Nephron (organoid): ENCODE data around the gene OLIG2.

Source experiments
- H3K27ac Mint-ChIP-seq, 3 experiments: 2 replicates each; pipeline ENCODE4 v1.8.0; 2020; ENCODE audit warnings: mixed read lengths in 3 of 3, mild to moderate bottlenecking in 2 of 3, moderate library complexity in 1 of 3
- H3K27me3 Mint-ChIP-seq: 2 replicates; pipeline ENCODE4 v1.8.0; 2021; ENCODE audit warnings: low read depth, mild to moderate bottlenecking, moderate library complexity, mixed read lengths
- H3K36me3 Mint-ChIP-seq: 2 replicates; pipeline ENCODE4 v1.8.0; 2020; ENCODE audit warnings: low read depth, mixed read lengths
- H3K4me1 Mint-ChIP-seq: 2 replicates; pipeline ENCODE4 v1.8.0; 2020; ENCODE audit warnings: mixed read lengths
- H3K4me3 Mint-ChIP-seq, 3 experiments: 2 replicates each; pipeline ENCODE4 v1.8.0; 2020; ENCODE audit warnings: mild to moderate bottlenecking in 3 of 3, mixed read lengths in 3 of 3, moderate library complexity in 2 of 3
- H3K9me3 Mint-ChIP-seq: 2 replicates; pipeline ENCODE4 v1.8.0; 2020; ENCODE audit warnings: mixed read lengths
- TF ChIP-seq, protein P1 (sequence below), 3 experiments: fragments of 200-600 bp; sonication (generic); IDR thresholded peaks; one replicate each; pipeline ENCODE4 v1.5.0; 2021; ENCODE audit warnings: antibody characterized with exemption in 3 of 3; ENCODE audit not compliant: unreplicated experiment in 3 of 3

Gene OLIG2

DNA sequence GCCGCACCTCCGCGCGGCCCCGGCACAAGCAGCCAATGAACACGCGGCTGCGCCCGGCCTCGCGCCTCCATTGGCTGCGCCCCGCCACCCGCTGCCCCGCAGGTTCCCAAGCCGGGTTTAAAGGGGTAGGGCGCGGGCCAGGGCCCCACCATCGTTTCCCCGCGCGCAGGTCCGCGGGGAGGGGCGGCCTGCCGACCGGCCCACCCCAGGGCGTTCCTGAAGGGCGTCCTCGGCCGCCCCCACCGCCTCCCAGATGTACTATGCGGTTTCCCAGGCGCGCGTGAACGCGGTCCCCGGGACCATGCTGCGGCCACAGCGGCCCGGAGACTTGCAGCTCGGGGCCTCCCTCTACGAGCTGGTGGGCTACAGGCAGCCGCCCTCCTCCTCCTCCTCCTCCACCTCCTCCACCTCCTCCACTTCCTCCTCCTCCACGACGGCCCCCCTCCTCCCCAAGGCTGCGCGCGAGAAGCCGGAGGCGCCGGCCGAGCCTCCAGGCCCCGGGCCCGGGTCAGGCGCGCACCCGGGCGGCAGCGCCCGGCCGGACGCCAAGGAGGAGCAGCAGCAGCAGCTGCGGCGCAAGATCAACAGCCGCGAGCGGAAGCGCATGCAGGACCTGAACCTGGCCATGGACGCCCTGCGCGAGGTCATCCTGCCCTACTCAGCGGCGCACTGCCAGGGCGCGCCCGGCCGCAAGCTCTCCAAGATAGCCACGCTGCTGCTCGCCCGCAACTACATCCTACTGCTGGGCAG, 44.4 kb downstream of the OLIG2 start, which contains the start of gene OLIG1:
Gene OLIG1, plus strand, starts transcription at position 148 of the 750 bp plus-strand sequence. Its CDS starts 106 bp downstream, at position 254.
- peaks cover 97% of the 10 kb centered on the region for H3K27me3 Mint-ChIP-seq
- H3K4me1 Mint-ChIP-seq, result peaks cover 18% of the 10 kb centered on the region
- peaks cover 18% of the 10 kb centered on the region for H3K9me3 Mint-ChIP-seq
- peaks cover 4% of the 10 kb centered on the region for H3K36me3 Mint-ChIP-seq
- TF ChIP-seq, protein P1, sequence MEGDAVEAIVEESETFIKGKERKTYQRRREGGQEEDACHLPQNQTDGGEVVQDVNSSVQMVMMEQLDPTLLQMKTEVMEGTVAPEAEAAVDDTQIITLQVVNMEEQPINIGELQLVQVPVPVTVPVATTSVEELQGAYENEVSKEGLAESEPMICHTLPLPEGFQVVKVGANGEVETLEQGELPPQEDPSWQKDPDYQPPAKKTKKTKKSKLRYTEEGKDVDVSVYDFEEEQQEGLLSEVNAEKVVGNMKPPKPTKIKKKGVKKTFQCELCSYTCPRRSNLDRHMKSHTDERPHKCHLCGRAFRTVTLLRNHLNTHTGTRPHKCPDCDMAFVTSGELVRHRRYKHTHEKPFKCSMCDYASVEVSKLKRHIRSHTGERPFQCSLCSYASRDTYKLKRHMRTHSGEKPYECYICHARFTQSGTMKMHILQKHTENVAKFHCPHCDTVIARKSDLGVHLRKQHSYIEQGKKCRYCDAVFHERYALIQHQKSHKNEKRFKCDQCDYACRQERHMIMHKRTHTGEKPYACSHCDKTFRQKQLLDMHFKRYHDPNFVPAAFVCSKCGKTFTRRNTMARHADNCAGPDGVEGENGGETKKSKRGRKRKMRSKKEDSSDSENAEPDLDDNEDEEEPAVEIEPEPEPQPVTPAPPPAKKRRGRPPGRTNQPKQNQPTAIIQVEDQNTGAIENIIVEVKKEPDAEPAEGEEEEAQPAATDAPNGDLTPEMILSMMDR (IDR thresholded peaks at IDR 0.05; ENCODE audit: unreplicated experiment in 3 of 3), result no peak
- peak within 1 kb of the TSS; percentile 69 to 79 (median 78) for H3K4me3 Mint-ChIP-seq
- H3K27ac Mint-ChIP-seq, result no peak within 1 kb of the TSS

DNA sequence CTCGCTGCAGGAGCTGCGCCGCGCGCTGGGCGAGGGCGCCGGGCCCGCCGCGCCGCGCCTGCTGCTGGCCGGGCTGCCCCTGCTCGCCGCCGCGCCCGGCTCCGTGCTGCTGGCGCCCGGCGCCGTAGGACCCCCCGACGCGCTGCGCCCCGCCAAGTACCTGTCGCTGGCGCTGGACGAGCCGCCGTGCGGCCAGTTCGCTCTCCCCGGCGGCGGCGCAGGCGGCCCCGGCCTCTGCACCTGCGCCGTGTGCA, 44.9 kb downstream of the OLIG2 start:
- Mint-ChIP-seq H3K9me3 (peaks cover 18% of the 10 kb centered on the region), H3K4me3 (no peak overlapping the region), H3K36me3 (peaks cover 4% of the 10 kb centered on the region), H3K27ac (no peak overlapping the region), H3K4me1 (peaks cover 17% of the 10 kb centered on the region), H3K27me3 (peaks cover 97% of the 10 kb centered on the region)
- TF ChIP-seq, protein P1 (IDR thresholded peaks at IDR 0.05; ENCODE audit: unreplicated experiment in 3 of 3), result no peak

DNA sequence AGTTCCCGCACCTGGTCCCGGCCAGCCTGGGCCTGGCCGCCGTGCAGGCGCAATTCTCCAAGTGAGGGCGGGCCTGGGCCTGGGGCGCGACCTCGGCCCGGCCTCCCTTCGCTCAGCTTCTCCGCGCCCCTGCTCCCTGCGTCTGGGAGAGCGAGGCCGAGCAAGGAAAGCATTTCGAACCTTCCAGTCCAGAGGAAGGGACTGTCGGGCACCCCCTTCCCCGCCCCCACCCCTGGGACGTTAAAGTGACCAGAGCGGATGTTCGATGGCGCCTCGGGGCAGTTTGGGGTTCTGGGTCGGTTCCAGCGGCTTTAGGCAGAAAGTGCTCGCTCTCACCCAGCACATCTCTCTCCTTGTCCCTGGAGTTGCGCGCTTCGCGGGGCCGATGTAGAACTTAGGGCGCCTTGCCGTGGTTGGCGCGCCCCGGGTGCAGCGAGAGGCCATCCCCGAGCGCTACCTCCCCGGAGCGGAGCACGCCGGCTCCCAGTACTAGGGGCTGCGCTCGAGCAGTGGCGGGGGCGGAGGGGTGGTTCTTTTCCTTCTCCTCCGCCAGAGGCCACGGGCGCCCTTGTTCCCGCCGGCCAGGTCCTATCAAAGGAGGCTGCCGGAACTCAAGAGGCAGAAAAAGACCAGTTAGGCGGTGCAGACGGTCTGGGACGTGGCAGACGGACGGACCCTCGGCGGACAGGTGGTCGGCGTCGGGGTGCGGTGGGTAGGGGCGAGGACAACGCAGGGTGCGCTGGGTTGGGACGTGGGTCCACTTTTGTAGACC, 45.4 kb downstream of the OLIG2 start:
- TF ChIP-seq, protein P1 (IDR thresholded peaks at IDR 0.05; ENCODE audit: unreplicated experiment in 3 of 3), result no peak
- Mint-ChIP-seq H3K27ac (no peak overlapping the region), H3K4me3 (peak overlapping the region; percentile 69 to 79 (median 78))

DNA sequence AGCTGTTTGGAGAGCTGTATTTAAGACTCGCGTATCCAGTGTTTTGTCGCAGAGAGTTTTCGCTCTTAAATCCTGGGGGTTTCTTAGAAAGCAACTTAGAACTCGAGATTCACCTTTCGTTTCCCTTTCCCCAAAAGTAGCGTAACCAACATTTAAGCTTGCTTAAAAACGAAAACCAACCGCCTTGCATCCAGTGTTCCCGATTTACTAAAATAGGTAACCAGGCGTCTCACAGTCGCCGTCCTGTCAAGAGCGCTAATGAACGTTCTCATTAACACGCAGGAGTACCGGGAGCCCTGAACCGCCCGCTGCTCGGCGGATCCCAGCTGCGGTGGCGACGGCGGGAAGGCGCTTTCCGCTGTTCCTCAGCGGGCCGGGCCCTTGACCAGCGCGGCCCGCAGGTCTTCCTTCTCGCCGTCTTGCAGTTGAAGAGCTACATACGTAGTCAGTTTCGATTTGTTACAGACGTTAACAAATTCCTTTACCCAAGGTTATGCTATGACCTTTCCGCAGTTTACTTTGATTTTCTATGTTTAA, 46.1 kb downstream of the OLIG2 start:
- peaks cover 97% of the 10 kb centered on the region for H3K27me3 Mint-ChIP-seq
- TF ChIP-seq, protein P1 (IDR thresholded peaks at IDR 0.05; ENCODE audit: unreplicated experiment in 3 of 3), result no peak
- H3K4me3 Mint-ChIP-seq, result peak overlapping the region; percentile 69 to 79 (median 78)
- H3K9me3 Mint-ChIP-seq, result peaks cover 15% of the 10 kb centered on the region
- H3K27ac Mint-ChIP-seq, result no peak overlapping the region
- H3K4me1 Mint-ChIP-seq, result peaks cover 17% of the 10 kb centered on the region
- peaks cover 4% of the 10 kb centered on the region for H3K36me3 Mint-ChIP-seq

More for the DNA sequence above, 45.4 kb downstream of the OLIG2 start:
- Mint-ChIP-seq H3K27me3 (peaks cover 97% of the 10 kb centered on the region), H3K36me3 (peaks cover 4% of the 10 kb centered on the region), H3K4me1 (peaks cover 17% of the 10 kb centered on the region), H3K9me3 (peaks cover 18% of the 10 kb centered on the region)

DNA sequence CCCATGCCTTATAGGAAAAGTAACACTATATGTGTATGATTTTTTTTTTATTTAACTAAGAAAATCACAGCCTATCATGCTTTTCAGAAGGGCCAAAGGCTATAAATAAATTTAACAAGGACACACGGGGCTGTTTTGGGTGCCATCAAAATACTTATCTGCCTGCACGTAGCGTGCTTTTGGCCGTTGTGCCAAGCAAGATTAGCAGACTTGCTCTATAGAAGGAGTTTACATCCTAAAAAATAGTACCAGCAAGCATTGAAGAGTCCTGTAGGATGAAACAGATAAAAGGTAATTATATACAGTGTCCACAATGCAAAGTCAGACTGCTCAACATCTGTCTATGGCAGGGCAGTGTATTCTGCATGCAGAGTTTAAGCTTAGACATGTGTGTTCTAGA, 47.9 kb downstream of the OLIG2 start:
- peaks cover under 1% of the 10 kb centered on the region for H3K36me3 Mint-ChIP-seq
- no peak overlapping the region for H3K4me3 Mint-ChIP-seq
- peaks cover 17% of the 10 kb centered on the region for H3K4me1 Mint-ChIP-seq
- peaks cover 97% of the 10 kb centered on the region for H3K27me3 Mint-ChIP-seq
- TF ChIP-seq, protein P1 (IDR thresholded peaks at IDR 0.05; ENCODE audit: unreplicated experiment in 3 of 3), result no peak
- no peak overlapping the region for H3K27ac Mint-ChIP-seq
- H3K9me3 Mint-ChIP-seq, result peaks cover 9% of the 10 kb centered on the region
